ENCODE data around the gene CD1D. TPM values are rescaled to one million over a fixed set of nuclear protein-coding genes. Genes with fewer than 3 reads are reported as not detected.
"Not testable (repeated sequence)": the region's sequence is repeated elsewhere in the genome, so short reads cannot be mapped to it uniquely, and the experiment has no call there.

The CD1D gene
- total RNA-seq: 1.6 TPM

- peak; percentile 24 for DNase-seq
These were observed at the start of gene CD1D for GRCh38 chr1:158180741-158181576. Gene CD1D (plus strand): TSS chr1:158180895. CDS start chr1:158181102, 207 bp downstream.

- DNase-seq: no peak
These were observed 49.5 kb upstream of the CD1D start for GRCh38 chr1:158131217-158131616.

- DNase-seq: no peak
These were observed 39.9 kb upstream of the CD1D start for GRCh38 chr1:158140764-158141192.

GRCh38 chr1:158145173-158145719 is 35.4 kb upstream of the CD1D start:
- DNase-seq: no peak

- no peak for DNase-seq
These were observed 34.5 kb upstream of the CD1D start for GRCh38 chr1:158146165-158146564.

- DNase-seq: no peak
These were observed 34.0 kb upstream of the CD1D start for GRCh38 chr1:158146739-158147138.

- DNase-seq: no peak
These were observed 33.3 kb upstream of the CD1D start for GRCh38 chr1:158147401-158147800.

- no peak for DNase-seq
These were observed 32.8 kb upstream of the CD1D start for GRCh38 chr1:158147869-158148268.

- no peak for DNase-seq
These were observed 32.2 kb upstream of the CD1D start for GRCh38 chr1:158148468-158148867.

- DNase-seq: no peak
These were observed 31.5 kb upstream of the CD1D start for GRCh38 chr1:158149175-158149574.

GRCh38 chr1:158149577-158150269 is 31.0 kb upstream of the CD1D start:
- DNase-seq: peak; percentile 87

- no peak for DNase-seq
These were observed 30.2 kb upstream of the CD1D start for GRCh38 chr1:158150523-158150922.

- no peak for DNase-seq
These were observed 27.5 kb upstream of the CD1D start for GRCh38 chr1:158153179-158153578.

- no peak for DNase-seq
These were observed 26.8 kb upstream of the CD1D start for GRCh38 chr1:158153746-158154444.

- DNase-seq: no peak
These were observed 26.2 kb upstream of the CD1D start for GRCh38 chr1:158154501-158154900.

GRCh38 chr1:158155673-158156072 is 25.0 kb upstream of the CD1D start:
- DNase-seq: no peak

GRCh38 chr1:158159597-158159996 is 21.1 kb upstream of the CD1D start:
- no peak for DNase-seq

- no peak for DNase-seq
These were observed 19.2 kb upstream of the CD1D start for GRCh38 chr1:158161446-158161845.

- DNase-seq: no peak
These were observed 17.4 kb upstream of the CD1D start for GRCh38 chr1:158163000-158163947.

- no peak for DNase-seq
These were observed 11.6 kb upstream of the CD1D start for GRCh38 chr1:158169105-158169504.

GRCh38 chr1:158175915-158176314 is 4.8 kb upstream of the CD1D start:
- not testable (repeated sequence) for DNase-seq

GRCh38 chr1:158176399-158176798 is 4.3 kb upstream of the CD1D start:
- no peak for DNase-seq
